Measurements from ENCODE around the gene ELP2.

- TF ChIP-seq CTCF (IDR thresholded peaks at IDR 0.05) (no peak), ZFX (IDR thresholded peaks at IDR 0.05; ENCODE audit: borderline replicate concordance) (no peak)
Observed at GRCh38 chr18:36152781-36153180, 23.1 kb downstream of the ELP2 start.

Data from 22Rv1 (cell line).